Keratinocyte (primary cell): ENCODE measurements around the gene ASB8.

ENCODE experiments used
- EZH2 ChIP-seq: IDR thresholded peaks from one replicate; pipeline ENCODE4 v1.6.1; 2012; ENCODE audit warnings: inconsistent platforms, mild to moderate bottlenecking, low read length, moderate library complexity
- TF ChIP-seq, protein P1 (sequence below), 3 experiments: IDR thresholded peaks in 1 of 3; conservative IDR thresholded peaks in 1 of 3; optimal IDR thresholded peaks in 1 of 3; 2 replicates in 2 of 3; 3 replicates in 1 of 3; pipeline versions ENCODE3 to v1.5.1; 2011; ENCODE audit warnings: low read length in 3 of 3, mild to moderate bottlenecking in 3 of 3, moderate library complexity in 2 of 3, control low read depth in 1 of 3, inconsistent platforms in 1 of 3; ENCODE audit not compliant: insufficient read depth in 2 of 3; ENCODE audit errors: extremely low read depth in 1 of 3

GRCh38 chr12:48118284-48118871, 38.9 kb downstream of the ASB8 start:
- TF ChIP-seq, protein P1, sequence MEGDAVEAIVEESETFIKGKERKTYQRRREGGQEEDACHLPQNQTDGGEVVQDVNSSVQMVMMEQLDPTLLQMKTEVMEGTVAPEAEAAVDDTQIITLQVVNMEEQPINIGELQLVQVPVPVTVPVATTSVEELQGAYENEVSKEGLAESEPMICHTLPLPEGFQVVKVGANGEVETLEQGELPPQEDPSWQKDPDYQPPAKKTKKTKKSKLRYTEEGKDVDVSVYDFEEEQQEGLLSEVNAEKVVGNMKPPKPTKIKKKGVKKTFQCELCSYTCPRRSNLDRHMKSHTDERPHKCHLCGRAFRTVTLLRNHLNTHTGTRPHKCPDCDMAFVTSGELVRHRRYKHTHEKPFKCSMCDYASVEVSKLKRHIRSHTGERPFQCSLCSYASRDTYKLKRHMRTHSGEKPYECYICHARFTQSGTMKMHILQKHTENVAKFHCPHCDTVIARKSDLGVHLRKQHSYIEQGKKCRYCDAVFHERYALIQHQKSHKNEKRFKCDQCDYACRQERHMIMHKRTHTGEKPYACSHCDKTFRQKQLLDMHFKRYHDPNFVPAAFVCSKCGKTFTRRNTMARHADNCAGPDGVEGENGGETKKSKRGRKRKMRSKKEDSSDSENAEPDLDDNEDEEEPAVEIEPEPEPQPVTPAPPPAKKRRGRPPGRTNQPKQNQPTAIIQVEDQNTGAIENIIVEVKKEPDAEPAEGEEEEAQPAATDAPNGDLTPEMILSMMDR (optimal IDR thresholded peaks at IDR 0.05 in 1 of 3, IDR thresholded peaks at IDR 0.05 in 1 of 3, conservative IDR thresholded peaks at IDR 0.05 in 1 of 3; ENCODE audit: extremely low read depth in 1 of 3, insufficient read depth in 2 of 3, low read length in 3 of 3), result no peak
- TF ChIP-seq EZH2, result no peak
